T-helper 2 cell treated with Interferon-gamma antibody and Interleukin-4, amounts not matched to agents 100 ng/mL and 5 ng/mL, for 36 hours (primary cell): ENCODE data around the gene AGPAT1. TPM values are rescaled to one million over a fixed set of nuclear protein-coding genes. Genes with fewer than 3 reads are reported as not detected.

Source experiments
- intact Hi-C: fragments of 100-400 bp; cut with micrococcal nuclease; formaldehyde crosslinking; loops from one replicate; pipeline ENCODE4 v1.15.1; 2023
- total RNA-seq: library from RNA; stranded (reverse); gene quantifications from 2 replicates; pipeline ENCODE4 v1.2.3, GENCODE V29; 2022

Gene AGPAT1
- total RNA-seq, 1 donor from 2014 or later = 41.6 TPM

DNA sequence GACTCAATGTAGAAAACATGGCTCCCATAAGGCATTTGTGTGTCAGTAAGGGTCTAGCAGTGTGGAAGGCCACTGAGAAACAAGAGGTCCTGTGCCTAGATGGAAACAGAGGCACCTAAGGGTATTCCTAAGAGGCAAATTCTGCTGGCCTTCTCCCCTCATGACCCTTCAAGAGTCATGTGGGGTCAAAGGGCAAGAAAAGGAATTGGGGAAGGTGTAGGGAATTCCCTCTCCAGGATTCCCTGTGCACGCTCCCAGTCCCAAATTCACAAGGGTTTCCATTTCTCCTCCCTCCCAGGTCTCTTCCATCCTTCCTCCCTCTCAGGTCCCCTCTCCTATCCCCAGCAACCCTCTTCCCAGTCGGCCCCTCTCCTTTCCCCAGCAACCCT, 568 bp downstream of the AGPAT1 start:
- intact Hi-C loops = loop anchor here (5.0 to 10.0 kb wide), 4 partner anchors 441 to 797 kb away; partner anchors contain the start of genes C6orf47, CLIC1, CSNK2B and GPANK1

DNA sequence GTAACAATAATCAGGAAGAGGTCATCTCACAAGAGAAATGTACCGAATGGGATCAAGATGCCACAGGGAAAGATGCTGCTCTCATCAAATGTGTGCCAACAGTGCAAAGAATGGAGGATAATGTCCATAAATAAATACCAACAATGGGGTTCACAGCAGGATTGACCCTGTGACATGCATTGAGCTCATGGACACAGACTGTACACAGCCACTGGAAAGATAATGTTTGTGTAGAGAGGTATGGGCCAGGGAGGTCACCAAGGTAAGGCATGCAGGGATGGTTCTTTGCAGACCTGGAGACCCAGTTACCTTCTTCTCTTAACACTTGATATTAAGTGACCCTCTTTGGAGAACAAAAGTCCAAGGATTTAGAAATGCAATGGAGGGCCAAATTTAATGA, 1.5 kb downstream of the AGPAT1 start:
- intact Hi-C loops = loop anchor here (10.0 kb wide), 2 partner anchors 440 to 510 kb away; partner anchors contain the start of genes C6orf47, CLIC1, CSNK2B and GPANK1

DNA sequence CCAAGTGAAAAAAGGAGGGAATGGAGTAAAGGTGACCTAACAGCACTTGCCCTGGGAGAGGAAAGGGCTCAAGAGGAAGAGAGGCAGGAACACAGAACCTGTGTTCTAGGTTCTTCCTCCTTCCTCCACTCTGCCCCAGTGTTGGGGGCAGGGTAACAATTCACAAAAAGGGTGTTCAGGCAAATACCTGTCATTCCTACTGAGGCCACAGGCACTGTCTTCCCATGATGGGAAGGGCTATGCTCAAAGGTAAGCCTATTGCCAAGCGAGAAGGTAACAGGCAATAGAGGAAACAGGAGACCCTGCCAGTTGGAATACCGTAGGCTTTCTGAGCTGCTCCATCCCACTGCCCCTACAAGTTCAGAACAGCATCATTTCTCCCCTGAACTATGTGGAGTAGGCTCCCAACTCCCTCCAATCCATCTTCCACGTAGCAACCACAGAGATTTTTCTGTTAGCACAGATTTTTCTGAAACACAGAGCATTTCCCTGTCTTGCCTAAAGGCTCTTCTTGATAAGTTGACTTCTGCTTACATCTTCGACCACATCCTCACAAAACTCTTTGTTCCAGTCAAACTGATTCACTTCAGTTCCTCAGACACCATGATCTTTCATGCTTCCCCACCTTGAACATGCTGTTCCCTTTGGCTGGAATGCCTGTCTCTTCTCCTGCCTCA, 2.7 kb downstream of the AGPAT1 start:
- intact Hi-C loops = loop anchor here (10.0 kb wide), 2 partner anchors 438 to 508 kb away; partner anchors contain the start of genes C6orf47, CLIC1, CSNK2B and GPANK1

DNA sequence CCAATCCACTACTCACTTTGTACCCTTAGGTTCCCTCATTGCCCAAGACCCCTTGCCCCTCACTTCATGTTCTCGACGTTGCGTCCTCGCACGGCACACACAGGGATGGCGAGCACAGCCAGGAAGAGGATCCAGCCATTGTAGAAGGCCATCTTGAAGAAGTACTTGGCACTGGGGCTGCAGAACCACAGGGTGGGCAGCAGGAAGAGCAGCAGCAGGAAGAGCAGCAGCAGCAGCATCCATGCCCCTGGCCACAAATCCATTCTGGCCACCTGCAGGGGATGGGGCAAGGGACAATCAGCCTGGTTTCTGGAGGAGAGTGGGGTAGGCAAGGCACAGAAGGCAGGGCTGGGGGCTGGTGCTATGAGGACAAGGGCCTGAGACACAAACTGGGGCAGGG, 4.7 kb downstream of the AGPAT1 start:
- intact Hi-C loops = loop anchor here (10.0 kb wide), 2 partner anchors 436 to 506 kb away; partner anchors contain the start of genes C6orf47, CLIC1, CSNK2B and GPANK1

DNA sequence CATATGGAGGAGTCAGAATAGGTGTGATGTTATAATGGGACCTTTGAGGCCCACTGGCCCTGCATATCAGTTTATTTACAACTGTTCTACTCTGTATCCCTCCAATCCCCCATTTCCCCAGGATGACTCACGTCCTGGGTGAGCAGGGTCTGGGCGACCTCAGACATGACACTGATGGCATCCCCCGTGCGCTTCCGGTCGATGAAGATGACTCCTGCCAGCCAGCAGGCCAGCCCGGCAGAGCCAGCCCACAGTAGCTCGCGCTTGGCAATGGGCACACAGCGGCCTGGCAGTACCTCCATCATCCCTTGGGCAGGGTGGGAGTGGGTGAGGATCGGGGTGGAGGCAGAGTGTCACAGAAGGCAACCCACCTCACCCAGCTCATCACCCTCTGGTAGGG, 5.6 kb downstream of the AGPAT1 start:
- intact Hi-C loops = loop anchor here (10.0 kb wide), 2 partner anchors 435 to 505 kb away; partner anchors contain the start of genes C6orf47, CLIC1, CSNK2B and GPANK1

DNA sequence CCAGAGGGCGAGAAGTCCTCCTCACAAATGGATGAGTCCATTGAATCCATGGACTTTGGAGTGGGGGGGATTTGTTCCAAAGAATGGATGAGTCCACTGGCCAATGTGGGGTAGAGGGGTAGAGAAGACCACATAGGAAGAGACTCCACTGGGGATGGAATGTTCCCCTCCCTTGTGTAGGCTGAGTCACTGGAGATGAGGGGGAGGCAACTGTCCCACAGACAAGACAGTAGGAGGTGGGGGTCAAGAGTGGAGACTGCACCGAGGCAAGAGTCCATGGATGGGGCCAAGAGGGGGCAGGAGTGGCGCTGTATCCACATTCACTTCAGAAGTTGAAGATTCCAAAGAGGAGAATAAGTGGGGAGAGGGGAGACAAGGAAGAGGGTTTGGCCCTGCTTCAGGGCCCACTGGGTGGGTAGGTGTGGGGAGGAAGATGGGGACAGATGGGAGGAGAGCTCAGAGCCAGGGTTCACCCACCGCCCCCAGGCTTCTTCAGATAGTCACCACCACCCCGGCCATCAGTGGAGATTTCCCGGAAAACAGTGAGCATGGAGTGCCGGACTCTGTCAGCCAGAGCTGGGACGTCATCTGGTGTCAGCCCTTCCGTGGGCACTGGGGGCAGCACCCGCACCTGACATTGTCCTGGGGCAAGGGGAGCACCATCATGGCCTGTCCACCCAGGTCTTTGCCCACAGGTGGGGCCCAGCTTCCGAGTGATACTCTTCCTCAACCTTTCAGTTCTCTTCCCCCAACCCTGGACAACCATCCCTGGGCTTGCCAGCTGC, 6.9 kb downstream of the AGPAT1 start:
- intact Hi-C loops = no loop called here

DNA sequence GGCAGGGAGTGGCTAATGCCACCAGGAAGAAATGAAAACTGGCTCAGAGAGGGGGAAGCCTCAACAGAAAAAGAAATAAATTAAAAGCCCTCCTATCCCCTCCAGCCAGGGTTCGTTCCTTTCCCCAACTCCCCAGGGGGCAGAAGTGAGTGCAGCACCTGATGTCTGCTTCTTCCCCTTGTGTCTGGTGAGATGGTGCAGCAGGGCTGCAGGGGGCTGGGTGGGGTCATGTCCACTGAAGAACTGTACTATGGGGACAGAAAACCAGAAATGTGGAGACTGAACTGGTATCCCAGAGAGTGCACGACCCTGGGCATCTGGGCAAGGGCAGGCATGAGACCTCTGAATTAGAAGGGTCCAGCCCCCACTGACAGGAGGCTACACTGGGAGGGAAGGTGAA, 7.5 kb downstream of the AGPAT1 start:
- intact Hi-C loops = no loop called here

DNA sequence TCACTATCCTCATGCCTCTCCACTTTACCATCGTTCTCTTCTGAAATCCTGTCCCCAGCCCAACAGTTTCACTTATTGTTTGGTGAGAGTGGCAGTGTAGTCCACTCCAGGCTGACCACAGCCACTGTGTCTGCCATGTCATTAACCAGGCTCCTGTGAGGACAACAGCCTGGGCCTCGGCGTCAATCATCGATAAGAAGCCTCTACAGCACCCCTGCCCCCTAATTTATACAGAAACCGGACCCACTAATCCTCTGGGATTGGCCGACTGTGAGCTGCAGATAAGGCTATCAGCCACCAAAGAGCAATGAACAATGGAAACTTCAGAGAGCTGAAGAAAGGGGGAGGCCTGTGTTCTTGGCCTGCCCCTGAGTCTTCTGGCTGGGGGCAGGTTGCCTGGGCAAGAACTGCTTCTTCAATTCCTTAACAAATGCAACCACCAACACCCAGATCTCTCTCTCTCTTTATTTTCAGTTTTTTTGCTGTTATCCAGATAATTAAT, 8.1 kb downstream of the AGPAT1 start:
- intact Hi-C loops = no loop called here

DNA sequence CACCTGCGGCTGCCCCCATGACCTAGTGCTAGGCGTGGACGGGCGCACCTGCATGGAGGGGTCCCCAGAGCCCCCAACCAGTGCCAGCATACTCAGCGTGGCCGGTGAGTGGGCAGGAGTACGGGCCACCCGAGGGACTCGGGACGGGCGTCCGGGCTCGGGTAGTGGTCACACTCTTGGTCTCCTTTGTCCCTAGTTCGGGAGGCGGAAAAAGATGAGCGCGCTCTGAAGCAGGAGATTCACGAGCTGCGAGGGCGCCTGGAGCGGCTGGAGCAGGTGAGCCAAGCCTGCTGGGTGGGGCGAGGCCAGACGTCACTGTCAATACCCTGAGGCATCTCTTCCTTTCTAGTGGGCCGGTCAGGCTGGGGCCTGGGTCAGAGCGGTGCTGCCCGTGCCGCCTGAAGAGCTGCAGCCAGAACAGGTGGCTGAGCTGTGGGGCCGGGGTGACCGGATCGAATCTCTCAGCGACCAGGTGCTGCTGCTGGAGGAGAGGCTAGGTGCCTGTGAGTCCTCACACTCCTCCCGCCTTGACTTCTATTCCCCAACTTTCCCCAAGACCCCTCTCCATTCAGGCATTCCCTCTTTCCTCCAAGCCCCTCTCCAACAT, 8.6 kb downstream of the AGPAT1 start:
- intact Hi-C loops = no loop called here

DNA sequence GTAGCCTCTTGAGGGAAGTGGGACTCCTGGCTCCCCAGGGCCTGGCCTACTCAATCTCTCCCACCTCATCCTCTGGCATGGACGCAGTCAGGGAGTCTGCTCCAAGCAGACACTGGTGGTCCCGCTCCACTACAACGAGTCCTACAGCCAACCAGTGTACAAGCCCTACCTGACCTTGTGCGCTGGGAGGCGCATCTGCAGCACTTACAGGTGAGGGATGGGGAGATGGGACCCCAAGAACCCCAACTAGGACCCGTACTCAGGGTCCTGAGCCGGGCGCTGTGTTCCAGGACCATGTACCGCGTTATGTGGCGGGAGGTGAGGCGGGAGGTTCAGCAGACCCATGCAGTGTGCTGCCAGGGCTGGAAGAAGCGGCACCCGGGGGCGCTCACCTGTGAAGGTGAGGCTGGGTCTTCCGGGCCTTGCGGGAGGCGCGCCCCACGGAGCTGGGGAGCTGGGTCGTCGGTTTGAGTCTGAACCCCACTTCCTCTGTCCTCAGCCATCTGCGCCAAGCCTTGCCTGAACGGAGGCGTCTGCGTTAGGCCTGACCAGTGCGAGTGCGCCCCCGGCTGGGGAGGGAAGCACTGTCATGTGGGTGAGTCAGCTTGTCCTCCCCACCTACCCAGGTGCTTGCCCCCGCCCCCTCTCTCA, 9.3 kb downstream of the AGPAT1 start:
- intact Hi-C loops = no loop called here

DNA sequence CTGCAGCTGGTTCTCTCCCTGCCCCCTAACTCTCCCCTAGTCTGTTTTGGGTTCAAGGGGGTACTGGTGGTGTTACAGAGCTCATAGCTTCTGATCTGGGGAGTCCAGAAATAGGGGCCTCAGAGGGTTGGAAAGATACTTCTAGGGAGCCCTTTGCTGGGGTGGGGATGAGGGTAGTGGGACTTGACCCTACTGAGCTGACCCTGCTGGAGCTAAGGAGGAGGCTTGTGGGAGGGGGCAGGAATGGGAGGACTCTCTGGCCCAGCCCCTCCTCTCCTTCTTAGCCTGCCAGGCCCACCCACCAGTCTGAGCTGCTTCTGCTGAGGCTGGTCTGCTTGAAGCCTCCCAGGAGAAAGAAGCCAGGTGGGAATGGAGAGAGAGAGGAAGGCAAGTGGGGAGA, 11.6 kb downstream of the AGPAT1 start, which contains the start of gene EGFL8:
Gene EGFL8, plus strand, starts transcription at position 301 of the 400 bp plus-strand sequence. CDS start 1,571 bp downstream, outside the sequence.
- intact Hi-C loops = no loop called here

DNA sequence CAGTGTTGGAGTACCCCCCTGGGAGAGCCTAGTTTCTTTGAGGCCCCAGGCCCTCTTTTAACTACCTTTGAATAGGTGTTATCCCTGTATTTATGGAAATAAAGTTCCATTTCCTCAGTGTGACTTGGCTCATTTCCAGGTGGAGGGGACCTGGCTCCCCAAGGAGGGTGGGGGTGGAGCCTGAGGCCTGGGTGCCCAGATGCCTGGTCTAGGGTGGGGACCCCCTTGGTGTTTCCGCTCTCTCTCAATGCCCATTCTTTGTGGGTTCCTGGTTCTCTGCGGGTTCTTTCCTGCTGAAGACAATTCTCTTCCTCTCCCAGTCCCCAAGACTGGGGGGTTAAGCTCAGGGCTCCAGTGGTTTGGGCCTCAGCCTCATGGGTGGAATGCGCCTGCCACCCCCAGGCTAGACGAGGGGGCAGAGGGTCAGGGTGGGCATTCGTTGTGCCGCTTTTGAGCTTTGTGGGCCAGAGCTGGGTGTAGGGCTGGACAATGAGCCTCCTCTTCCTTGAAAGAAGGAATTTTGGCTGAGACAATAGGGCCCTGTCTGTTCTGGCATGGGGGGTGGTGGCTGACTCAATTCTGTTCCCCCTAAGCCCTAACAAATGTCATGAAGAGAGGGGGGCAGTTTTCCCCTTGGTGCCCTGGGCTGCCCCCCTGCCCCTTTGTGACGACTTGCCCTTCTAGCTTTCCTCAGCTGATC, 12.2 kb downstream of the AGPAT1 start:
- intact Hi-C loops = no loop called here

DNA sequence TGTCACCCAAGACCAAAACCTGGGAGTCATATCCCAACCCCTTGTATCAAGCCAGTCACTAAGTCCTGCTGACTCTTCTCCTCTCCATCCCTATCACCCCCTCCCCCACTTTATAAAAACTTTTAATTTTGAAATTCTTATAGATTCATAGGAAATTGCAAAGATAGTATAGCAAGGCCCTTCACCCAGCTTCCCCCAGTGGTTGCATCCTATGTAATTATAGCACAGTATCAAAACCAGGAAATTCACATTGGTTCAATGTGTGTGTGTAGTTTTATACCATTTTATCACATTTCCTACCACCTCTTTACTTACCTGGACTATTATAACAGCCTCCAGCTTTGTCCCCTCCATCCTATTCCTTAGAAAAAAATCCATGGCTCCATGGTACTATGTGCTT, 17.8 kb downstream of the AGPAT1 start:
- intact Hi-C loops = no loop called here

DNA sequence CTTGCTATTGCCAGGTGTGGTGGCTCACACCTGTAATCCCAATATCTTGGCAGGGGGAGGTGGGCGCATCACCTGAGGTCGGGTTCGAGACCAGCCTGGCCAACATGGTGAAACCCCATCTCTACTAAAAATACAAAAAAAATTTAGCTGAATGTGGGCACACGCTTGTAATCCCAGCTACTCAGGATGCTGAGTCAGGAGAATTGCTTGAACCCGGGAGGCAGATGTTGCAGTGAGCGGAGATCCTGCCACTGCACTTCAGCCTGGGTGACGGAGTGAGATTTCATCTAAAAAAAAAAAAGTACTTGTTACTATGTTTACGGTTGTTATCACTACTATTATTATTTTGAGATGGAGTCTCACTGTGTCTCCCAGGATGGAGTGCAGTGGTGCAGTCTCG, 19.0 kb downstream of the AGPAT1 start:
- intact Hi-C loops = no loop called here

DNA sequence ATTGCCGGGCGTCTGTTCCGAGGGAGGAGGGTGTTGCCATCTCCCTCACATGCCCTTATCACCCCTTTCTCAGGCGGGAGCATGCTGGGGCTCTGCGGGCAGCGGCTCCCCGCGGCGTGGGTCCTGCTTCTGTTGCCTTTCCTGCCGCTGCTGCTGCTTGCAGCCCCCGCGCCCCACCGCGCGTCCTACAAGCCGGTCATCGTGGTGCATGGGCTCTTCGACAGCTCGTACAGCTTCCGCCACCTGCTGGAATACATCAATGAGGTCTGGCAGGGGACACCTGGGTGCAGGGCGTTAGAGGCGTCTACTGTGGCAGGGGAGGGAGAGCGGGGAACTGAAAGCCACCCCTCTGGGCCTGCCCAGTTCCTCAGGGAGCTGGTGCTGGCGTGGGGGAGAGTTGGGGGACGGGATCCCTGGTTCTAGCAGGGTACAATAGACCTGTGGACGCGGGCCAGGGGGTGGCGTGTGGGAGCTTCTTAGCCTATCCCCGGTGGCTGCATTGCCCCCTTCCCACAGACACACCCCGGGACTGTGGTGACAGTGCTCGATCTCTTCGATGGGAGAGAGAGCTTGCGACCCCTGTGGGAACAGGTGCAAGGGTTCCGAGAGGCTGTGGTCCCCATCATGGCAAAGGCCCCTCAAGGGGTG, 21.2 kb downstream of the AGPAT1 start:
- intact Hi-C loops = loop anchor here (1.0 to 2.0 kb wide), 5 partner anchors 22 to 67 kb away; partner anchors contain the start of genes AGPAT1 and FKBPL

DNA sequence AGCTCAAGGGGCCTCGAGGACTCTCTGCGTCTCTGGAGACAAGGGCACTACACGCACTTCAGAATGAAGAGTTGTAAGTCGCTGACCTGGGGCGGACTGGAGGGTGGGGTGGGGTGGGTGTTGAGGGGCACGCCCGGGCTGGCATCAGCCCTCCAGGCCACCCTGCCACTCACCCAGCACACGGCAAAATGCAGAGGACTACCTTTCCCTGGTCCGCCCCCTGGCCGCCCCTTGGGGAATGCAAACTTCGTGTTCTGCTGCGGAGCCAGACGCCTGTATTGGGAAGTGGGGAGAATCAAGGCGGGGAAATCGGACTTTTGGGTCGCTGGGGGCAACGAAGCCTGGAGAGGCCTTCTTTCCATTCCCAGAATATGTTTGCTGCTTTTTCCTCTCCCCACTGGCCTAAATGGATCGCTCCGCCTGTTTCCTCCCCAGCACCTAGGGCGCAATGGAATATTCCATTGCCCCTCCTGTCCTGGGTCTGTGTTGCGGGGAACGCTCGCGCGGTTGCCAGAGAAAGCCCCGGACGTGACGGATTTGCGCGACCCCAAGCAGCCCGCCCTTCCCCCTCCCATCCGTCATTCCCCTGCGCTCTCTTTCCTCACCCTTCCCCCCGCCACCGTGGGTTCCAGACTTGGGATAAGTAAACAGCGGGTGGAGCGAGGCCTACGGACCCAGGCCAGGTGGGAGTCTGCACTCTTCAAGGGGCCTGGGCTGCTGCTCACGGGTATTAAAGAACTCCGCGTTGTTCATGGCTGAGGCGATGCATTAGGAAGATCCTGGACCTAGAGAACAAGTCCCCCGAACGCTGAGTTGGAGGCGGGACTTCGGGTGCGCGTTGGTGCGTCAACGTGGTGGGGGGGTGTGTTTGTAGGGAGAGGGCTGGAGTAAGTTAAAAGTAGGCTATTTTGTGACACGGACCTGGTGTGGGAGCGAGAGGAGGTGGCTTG, 22.0 kb downstream of the AGPAT1 start, which contains the start of gene PPT2:
Gene PPT2, plus strand, starts transcription at position 578 of the 950 bp plus-strand sequence. CDS start 454 bp downstream, outside the sequence.
- intact Hi-C loops = loop anchor here (1.0 to 2.0 kb wide), 5 partner anchors 23 to 67 kb away; partner anchors contain the start of genes AGPAT1 and FKBPL

DNA sequence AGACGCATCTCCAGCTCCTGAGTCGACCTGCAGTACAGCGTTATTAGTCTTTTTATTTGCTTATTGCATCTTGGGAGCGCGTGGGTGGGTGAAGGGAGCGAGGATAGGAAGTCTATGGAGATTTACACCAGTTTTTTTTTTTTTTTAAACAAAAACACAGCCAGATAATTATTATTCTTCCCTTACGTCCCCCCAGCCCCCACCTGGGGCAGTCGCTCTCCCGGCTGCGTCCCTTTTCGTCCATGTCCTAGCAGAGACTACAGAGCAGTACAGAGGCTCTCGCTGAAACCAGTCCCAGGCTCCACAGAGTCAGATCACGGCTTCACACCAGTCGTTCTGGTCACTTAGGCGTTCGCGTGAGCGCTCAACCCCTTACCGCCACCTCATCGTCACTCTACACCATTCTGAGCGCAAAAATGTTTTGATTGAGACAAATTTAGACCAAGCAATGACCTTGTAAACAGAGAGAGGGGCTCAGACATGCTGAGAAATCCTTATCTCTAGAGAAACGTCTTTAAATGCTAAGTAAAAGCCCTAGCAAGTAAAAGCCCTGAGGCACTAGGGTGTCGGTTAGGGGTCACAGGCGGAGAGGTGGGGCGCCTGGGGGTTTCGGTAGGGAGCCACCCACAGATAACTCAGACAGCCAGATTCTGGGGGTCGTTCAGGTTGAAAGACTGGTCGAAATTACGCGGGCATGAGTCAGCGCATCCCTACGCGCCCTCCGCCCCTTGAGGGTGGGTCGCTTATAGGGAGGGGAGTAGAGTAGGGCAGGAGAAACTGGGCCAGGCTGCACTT, 22.9 kb downstream of the AGPAT1 start:
- intact Hi-C loops = no loop called here
